ENCODE results near the gene COL13A1.

Gene COL13A1

DNA sequence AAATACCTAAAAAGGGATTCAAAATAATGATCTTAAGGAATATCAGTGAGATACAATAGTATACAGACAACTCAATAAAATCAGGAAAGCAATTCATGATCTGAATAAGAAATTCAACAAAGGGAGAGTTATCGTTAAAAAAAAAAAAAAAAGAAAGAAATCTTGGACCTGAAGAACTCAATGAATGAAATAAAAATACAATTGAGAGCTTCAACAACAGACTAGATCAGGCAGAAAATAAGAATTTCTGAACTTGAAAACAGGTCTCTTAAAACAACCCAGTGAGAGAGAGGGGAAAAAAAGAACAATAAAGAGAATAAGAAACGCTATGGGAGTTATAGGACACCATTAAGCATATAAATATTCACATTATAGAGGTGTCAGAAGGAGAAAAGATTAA, 179.0 kb downstream of the COL13A1 start:
- H3K27ac ChIP-seq = no peak overlapping the region
- no peak for DNase-seq (ENCODE audit: low read depth, low spot score)

DNA sequence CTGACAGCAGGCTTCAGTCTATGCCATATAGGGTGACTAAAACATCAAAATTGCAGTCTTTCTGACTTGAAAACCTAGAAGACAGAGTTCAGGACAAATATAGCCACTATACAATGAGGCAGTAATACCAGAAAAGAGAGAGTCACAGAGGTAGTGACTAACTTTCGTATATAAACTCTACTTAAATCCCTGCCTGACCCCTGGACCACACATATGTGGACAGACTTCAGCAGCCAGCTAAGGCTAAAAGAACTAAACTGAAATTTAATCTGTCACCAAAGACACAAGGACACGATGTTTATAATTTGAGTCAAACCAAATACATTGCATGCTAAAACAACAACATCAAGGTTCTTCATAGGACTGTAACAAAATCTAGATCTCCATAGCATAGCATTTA, 186.4 kb downstream of the COL13A1 start:
- no peak overlapping the region for H3K27ac ChIP-seq
- DNase-seq (ENCODE audit: low read depth, low spot score) = no peak

GRCh38 chr10:69991151-69991550, 189.4 kb downstream of the COL13A1 start:
- DNase-seq (ENCODE audit: low read depth, low spot score) = no peak
- no peak overlapping the region for H3K27ac ChIP-seq

GRCh38 chr10:69994262-69994661, 192.6 kb downstream of the COL13A1 start:
- DNase-seq (ENCODE audit: low read depth, low spot score) = no peak
- H3K27ac ChIP-seq = no peak overlapping the region

DNA sequence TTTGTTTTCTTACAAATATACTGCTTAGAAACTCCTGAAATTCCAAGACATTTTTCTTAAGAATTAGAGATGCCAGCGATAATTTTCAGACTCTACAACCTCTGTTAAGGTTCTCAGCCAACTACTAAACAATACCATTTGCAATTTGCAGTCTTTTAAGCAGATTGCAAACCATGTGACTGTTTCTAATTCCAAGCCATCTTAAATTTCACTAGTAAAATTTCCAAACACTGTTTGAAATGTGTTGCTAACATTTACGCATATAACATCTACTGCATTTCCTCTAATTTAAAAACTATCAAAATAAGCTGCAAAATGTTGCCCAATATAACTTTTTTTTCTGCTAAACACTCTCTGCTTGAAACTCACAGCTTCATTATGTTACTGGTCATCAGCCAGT, 194.9 kb downstream of the COL13A1 start:
- H3K27ac ChIP-seq = no peak overlapping the region
- no peak for DNase-seq (ENCODE audit: low read depth, low spot score)

- no peak for DNase-seq (ENCODE audit: low read depth, low spot score)
- H3K27ac ChIP-seq = no peak overlapping the region
Observed at GRCh38 chr10:70000262-70000661, 198.6 kb downstream of the COL13A1 start.

DNA sequence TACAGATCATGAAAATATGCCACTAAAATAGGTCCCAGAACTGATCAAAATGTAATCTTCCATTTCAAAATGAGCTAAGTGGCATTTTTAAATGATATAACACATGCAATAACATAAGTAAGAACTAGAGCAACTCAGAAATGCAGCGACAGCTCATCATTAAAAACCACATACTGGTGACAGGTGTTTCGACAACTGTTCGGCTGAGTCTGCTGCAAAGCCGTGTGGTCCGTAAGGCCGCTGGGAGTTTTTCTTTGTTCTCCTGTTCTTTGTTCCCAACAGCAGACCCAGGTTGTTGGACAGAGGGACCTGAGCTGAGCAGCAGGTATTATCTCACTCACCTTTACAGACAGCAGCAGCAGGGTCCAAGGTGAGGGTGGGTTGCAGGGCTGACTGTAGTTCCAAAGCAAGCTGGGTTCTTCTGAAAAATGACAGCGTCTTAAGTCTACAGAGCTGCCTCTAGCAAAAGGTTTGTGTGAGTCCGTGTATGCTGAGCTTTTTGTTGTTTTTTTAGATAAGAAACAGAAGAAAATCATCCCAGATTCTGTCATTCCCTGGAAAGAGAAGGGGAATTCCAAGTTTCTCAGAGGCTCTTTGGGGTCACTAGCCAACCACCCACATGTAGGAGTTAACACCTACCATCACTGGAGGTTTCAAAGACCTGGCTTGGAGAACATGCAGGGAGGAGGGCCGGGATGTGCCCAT, 205.6 kb downstream of the COL13A1 start:
- DNase-seq (ENCODE audit: low read depth, low spot score) = no peak
- no peak overlapping the region for H3K27ac ChIP-seq

Measured in epithelial cell of prostate (primary cell).